Neuron (in vitro differentiated cells): Measurements from ENCODE around the gene ZNF837.
"Not testable (repeated sequence)": the region's sequence is repeated elsewhere in the genome, so short reads cannot be mapped to it uniquely, and the experiment has no call there.

Source experiments
- H2AFZ ChIP-seq: one replicate; pipeline ENCODE4 v1.6.1; 2013; ENCODE audit warnings: low read depth, mild to moderate bottlenecking, inconsistent platforms, low read length, moderate library complexity
- H3K27me3 ChIP-seq: one replicate; pipeline ENCODE4 v1.6.1; 2013; ENCODE audit warnings: low read length; ENCODE audit not compliant: insufficient read depth
- H3K36me3 ChIP-seq: one replicate; pipeline ENCODE4 v1.6.1; 2013; ENCODE audit warnings: low read length; ENCODE audit not compliant: insufficient read depth
- H3K4me1 ChIP-seq: one replicate; pipeline ENCODE4 v1.6.1; 2013; ENCODE audit warnings: low read length; ENCODE audit not compliant: insufficient read depth
- H3K4me3 ChIP-seq: 2 replicates; pipeline ENCODE4 v1.5.1; 2013; ENCODE audit warnings: mild to moderate bottlenecking, low read length, moderate library complexity
- H3K9me3 ChIP-seq: one replicate; pipeline ENCODE4 v1.6.1; 2013; ENCODE audit warnings: low read length

ZNF837 gene

DNA sequence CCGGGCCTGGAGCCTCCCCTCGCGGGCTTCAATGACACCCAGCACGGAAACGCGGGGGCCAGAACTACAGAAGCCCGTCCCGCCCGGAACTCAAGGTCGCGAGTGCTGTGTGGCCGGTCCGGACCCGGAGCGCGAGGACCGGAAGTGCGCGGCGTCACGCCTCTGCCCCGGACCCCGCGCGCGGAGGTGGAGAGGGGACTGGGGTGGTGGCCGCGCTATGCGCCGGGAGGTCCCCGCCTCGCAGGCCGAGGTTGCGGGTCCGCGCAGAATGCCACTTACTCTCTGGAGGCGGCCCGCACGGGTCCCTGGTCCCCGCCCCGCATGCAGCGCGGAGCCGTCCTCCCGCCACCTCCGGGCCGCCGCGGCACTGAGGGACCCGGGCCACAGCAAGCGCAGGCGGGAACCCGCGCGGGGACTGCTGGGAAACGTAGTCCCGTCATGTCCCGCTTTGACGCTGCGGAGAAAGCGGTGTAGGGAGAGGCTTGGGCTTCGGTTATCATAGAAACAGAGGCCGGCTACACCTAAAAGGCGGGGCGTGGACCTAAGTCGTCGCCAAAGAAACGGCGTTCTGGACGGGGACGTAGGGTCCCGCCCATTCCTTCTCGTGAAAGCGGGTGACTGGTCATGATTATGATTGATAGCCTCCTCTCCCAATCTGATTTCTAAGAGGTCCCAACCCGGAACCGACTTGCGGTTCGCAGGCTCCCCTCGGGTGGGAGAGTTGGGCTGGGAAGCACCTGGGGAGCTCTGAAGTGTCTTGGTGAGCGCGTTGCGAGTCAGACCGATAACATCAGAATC, at the start of gene ZNF837:
Gene ZNF837 (minus strand): TSS at position 369 of the 798 bp plus-strand sequence. CDS start 11,698 bp downstream, outside the sequence.
- Histone ChIP-seq H3K36me3 (no peaks in the 10 kb centered on the region), H2AFZ (peak within 1 kb of the TSS; percentile 17), H3K9me3 (no peaks in the 10 kb centered on the region), H3K4me3 (peak within 1 kb of the TSS; percentile 81), H3K4me1 (peaks cover 25% of the 10 kb centered on the region), H3K27me3 (no peaks in the 10 kb centered on the region)

DNA sequence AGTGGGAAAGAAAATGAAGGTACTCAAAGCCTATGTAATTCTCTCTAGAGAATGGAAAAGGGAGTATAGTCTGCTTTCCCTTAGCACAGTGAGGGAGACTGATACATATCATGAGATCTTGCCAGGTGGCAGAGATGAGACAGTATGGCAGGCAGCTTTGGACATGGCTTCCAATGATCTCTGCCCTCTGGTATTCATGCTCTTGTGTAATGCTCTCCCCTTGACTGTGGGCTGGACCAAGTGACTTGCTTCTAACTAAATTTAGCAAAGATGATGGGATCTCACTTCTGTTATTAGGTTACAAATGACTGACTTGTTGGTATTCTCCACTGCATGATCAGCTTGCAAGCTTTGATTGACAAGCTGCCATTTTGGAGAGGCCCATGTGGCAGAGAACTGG, 48.9 kb upstream of the ZNF837 start:
- Histone ChIP-seq H2AFZ (no peak overlapping the region), H3K36me3 (peaks cover 45% of the 10 kb centered on the region), H3K4me1 (no peaks in the 10 kb centered on the region), H3K9me3 (peaks cover 48% of the 10 kb centered on the region), H3K4me3 (no peak overlapping the region), H3K27me3 (no peaks in the 10 kb centered on the region)

DNA sequence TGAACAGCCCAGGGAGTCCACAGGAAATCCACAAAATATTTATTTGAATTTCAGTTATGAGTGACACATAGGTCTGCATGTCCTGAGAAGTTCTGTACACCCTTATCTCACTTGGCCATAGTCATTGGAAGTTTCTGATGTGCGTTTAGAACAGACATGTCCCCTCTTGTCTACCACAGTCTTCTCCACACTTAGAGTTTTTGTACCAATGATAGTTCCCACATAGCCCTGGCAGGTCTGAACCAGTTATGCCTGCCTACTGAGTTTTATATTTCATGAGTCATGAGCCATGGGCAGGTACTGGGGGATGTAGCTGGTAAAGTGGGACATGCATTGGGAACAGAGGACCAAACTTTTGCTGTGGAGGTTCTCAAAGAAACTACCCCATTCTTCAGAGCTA, 47.8 kb upstream of the ZNF837 start:
- peaks cover 37% of the 10 kb centered on the region for H3K9me3 ChIP-seq
- no peaks in the 10 kb centered on the region for H3K27me3 ChIP-seq
- H2AFZ ChIP-seq = no peak overlapping the region

DNA sequence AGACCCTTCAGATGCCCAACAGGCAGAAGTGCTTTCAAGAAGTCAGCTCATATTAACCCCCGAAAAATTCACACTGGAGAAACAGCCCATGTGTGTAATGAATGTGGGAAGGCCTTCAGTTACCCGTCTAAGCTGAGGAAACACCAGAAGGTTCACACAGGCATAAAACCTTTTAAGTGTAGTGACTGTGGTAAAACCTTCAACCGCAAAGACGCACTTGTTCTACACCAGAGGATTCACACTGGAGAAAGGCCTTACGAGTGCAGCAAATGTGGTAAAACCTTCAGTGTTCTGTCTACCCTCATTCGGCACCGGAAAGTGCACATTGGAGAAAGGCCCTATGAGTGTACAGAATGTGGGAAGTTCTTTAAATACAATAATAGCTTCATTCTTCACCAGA, 36.2 kb upstream of the ZNF837 start:
- H3K36me3 ChIP-seq = peaks cover 51% of the 10 kb centered on the region
- peaks cover 27% of the 10 kb centered on the region for H3K9me3 ChIP-seq
- no peak overlapping the region for H2AFZ ChIP-seq
- no peaks in the 10 kb centered on the region for H3K4me1 ChIP-seq
- no peaks in the 10 kb centered on the region for H3K27me3 ChIP-seq
- no peak overlapping the region for H3K4me3 ChIP-seq

More for the DNA sequence above, 47.8 kb upstream of the ZNF837 start:
- Histone ChIP-seq H3K4me1 (no peaks in the 10 kb centered on the region), H3K36me3 (peaks cover 34% of the 10 kb centered on the region), H3K4me3 (no peak overlapping the region)

DNA sequence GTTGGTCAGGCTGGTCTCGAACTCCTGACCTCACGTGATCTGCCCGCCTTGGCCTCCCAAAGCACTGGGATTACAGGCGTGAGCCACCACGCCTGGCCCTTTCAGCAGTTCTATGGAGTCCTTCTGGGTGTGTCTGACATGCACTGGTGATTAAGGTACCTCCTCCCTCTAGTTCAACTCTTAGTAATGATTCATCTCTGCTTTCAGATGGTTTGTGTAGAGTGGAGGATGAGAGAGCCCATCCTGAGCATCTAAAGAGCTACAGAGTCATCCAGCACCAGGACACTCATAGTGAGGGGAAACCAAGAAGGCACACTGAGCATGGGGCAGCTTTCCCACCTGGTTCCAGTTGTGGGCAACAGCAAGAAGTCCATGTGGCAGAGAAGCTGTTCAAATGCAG, 35.8 kb upstream of the ZNF837 start:
- Histone ChIP-seq H2AFZ (no peak overlapping the region), H3K27me3 (no peaks in the 10 kb centered on the region), H3K36me3 (peaks cover 48% of the 10 kb centered on the region), H3K4me1 (no peaks in the 10 kb centered on the region), H3K9me3 (peaks cover 27% of the 10 kb centered on the region), H3K4me3 (no peak overlapping the region)

DNA sequence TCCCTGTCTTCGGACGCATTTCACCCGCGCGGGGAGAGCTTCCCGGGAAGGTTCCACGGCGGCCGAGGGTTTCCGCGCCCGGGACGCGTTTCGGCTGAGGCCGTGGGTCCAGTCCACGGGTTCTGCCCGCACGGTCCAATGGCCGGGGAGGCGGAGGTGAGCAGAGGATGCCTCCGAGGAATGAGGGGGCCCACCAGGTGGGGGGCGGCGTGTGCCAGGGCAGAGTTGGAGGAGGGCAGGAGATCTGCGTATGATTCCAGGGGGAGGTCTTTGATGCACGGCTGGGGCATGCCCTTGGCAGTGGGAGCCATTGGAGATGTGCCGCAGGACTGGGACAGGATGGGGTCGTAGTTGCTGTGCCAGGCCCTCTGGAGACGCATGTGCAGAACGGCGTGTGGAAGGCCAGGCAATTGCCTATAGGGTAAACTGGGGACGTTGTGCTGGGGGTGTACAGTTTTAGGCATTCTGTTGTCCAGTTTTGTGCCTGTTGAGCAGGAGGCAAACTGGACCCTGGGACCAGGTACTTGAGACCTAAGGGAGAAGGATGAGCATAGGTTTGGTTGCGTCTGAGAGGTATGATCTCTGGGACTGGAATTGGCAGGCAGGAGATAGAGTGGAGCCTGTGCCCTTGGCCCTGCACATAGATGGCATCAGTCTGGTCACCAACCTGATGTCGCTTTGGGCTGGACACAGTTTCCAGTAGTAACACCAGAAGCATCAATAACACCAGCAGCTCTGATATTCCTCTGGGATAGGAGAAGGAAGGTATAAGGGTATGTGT, 28.4 kb upstream of the ZNF837 start:
- no peaks in the 10 kb centered on the region for H3K36me3 ChIP-seq
- no peaks in the 10 kb centered on the region for H3K27me3 ChIP-seq
- peak overlapping the region; percentile 77 for H2AFZ ChIP-seq
- H3K9me3 ChIP-seq = no peaks in the 10 kb centered on the region
- peaks cover 20% of the 10 kb centered on the region for H3K4me1 ChIP-seq
- H3K4me3 ChIP-seq = peak overlapping the region; percentile 85

DNA sequence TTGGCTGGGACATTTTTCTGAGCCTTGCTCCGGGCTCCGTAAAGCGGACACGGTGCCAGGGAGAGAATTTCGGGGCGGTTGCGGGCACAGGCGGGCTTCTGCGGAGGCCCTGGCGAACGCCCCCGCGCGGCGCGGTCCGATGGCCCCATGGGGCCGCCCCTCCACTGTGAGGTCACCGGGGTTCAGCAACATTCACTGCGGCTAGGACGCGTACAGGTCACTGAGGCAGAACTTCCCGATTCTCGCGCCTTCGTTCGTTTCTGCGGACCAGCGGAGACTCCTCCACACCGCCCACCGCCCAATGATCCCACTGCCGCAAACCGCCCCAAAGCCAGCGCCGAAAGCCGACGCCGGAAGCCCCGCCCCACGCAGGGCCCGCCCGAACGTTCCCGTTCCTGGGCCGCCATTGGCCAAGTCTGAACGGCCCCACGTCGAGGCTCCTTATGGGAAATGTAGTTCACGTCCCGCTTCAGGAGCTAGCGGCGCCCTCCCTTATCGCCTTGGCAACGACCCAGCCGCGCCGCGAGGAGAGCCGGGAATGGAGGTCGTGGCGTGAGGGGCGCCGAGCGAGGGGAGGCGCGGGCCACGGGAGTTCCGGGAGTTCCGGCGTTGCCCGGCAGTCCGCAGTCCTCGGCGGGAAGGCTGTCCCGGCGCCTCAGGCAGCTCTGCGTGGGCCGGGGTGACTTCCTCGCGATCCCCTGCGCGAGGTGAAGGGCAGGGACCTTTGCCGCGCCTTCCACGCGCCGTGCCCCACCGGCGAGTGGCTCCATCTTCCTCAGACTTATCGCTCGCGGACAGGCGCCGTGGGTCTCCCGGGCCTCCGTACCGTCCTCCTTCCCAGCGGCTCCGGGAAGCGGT, 27.6 kb upstream of the ZNF837 start, which contains the start of gene ZNF584:
Gene ZNF584 (plus strand): TSS at position 498 of the 858 bp plus-strand sequence. CDS start 499 bp downstream, outside the sequence.
- Histone ChIP-seq H3K4me3 (peak within 1 kb of the TSS; percentile 85), H3K9me3 (no peaks in the 10 kb centered on the region), H3K27me3 (no peaks in the 10 kb centered on the region), H3K4me1 (peaks cover 20% of the 10 kb centered on the region), H2AFZ (peak within 1 kb of the TSS; percentile 77), H3K36me3 (no peaks in the 10 kb centered on the region)

DNA sequence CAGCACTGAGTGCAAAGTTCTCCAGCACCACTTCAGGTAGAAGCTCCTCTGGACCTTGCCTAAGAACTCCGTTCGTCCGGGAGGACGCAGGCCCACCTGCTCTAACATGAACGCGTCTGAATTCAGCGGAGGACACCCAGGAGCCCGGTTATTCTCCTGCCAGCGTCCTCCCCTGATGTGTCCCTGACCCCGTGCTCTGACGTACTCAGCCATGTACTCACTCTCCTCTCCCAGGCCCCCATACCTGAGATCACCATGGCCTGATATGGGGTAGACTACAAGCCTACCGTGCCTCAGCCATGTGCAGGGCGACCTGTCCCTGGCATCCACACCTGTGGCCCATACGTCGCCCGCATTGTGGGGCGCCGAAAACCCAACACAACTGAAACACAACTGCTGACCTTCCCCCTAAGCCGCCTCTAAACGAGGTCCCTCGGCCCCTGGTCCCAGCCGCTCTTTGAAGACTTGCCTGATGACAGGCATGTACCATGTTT, 26.9 kb upstream of the ZNF837 start:
- no peaks in the 10 kb centered on the region for H3K9me3 ChIP-seq
- no peaks in the 10 kb centered on the region for H3K36me3 ChIP-seq
- H3K4me3 ChIP-seq = peak overlapping the region; percentile 85
- H3K27me3 ChIP-seq = no peaks in the 10 kb centered on the region
- H2AFZ ChIP-seq = no peak overlapping the region
- peaks cover 20% of the 10 kb centered on the region for H3K4me1 ChIP-seq

DNA sequence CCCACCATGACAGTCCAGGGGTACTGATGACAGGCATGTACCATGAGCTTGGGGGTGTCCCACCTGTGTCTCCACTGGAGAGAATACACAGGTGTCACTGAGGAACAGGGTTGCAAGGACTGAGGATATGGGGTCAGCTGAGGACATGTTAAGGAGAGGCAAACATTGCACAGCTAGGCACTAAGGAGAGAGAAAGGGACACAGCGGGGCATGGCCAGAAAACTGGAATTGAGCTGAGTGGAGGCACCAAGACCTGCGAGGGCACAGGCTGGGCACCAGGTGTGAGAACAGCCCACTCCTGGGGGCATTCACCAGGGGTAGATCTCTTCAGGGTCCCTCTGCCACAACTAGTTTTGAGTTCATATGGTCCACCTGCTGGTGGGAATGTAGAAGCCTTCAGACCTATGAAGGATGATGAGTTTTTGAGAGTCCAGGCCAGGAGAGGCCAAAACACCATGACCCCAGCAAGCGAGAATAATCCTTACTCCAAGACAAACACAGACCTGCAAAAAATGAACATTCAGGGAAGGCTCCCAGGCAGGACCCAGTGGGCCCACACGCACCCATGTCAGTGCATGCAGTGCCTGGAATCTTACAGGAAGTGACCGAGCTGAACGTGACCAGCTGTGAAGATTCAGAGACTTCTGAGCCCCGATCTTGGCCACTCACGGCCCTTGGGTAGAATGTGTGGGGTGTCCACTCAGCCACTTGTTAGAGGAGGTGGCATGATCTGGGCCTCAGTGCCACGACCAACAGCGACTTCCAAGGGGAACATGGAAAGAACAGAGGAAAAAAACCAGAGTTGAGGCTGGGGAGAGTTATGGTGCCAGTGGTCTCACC, 26.2 kb upstream of the ZNF837 start:
- no peak overlapping the region for H2AFZ ChIP-seq
- H3K27me3 ChIP-seq = no peaks in the 10 kb centered on the region
- H3K9me3 ChIP-seq = no peaks in the 10 kb centered on the region
- no peaks in the 10 kb centered on the region for H3K36me3 ChIP-seq
- H3K4me3 ChIP-seq = peak overlapping the region; percentile 85
- peaks cover 22% of the 10 kb centered on the region for H3K4me1 ChIP-seq

DNA sequence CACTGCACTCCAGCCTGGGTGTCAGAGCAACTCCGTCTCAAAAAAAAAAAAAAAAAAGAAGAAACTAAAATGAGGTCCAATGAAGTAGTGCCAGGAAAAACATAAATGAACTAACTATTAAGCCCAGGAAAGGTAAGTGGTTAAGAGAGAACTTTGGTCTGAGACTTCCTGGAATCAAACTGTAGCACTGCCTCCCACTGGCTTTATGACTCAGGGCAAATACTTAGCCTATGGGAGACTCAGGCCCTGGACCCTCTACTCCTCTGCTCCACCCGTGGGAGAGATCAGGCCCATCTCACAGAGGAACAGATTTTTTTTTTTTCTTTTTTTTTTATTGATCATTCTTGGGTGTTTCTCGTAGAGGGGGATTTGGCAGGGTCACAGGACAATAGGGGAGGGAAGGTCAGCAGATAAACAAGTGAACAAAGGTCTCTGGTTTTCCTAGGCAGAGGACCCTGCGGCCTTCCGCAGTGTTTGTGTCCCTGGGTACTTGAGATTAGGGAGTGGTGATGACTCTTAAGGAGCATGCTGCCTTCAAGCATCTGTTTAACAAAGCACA, 23.2 kb upstream of the ZNF837 start:
- not testable (repeated sequence) for H3K27me3 ChIP-seq, H3K4me3 ChIP-seq, H3K36me3 ChIP-seq, H2AFZ ChIP-seq, H3K9me3 ChIP-seq
- H3K4me1 ChIP-seq = peaks cover 24% of the 10 kb centered on the region

DNA sequence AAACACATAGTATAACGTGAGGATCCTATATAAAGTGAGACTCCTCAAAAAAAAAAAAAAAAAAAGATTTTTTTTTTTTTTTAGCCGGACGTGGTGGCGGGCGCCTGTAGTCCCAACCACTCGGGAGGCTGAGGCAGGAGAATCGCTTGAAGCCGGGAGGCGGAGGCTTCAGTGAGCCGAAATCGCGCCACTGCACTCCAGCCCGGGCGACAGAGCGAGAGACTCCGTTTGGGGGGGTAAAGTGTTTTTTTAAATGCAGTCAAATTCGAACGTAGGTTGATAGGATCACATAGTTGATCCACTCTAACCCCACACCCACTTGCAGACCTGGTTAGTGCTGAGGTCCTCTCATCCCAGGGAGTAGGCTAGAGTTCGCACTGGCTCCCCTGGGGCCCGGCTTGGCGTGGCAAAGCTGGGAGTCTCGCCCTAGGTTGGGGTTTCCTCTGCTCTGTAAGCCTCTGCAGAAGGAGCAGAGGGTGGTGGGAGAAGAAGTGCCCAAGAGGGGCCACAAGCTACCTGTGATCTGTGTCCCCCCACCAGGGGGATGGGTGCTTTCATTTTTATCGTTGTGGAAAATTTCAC, 21.1 kb upstream of the ZNF837 start:
- peaks cover 3% of the 10 kb centered on the region for H3K36me3 ChIP-seq
- H3K4me3 ChIP-seq = peak overlapping the region; percentile 59
- H3K27me3 ChIP-seq = no peaks in the 10 kb centered on the region
- H2AFZ ChIP-seq = no peak overlapping the region
- peaks cover 14% of the 10 kb centered on the region for H3K4me1 ChIP-seq
- no peaks in the 10 kb centered on the region for H3K9me3 ChIP-seq
